ENCODE data around the gene ATF7IP. TPM values are rescaled to one million over a fixed set of nuclear protein-coding genes. Genes with fewer than 3 reads are reported as not detected.

The ATF7IP gene
- total RNA-seq, 1 experiment from 2014 or later, result 17.6 TPM

DNA sequence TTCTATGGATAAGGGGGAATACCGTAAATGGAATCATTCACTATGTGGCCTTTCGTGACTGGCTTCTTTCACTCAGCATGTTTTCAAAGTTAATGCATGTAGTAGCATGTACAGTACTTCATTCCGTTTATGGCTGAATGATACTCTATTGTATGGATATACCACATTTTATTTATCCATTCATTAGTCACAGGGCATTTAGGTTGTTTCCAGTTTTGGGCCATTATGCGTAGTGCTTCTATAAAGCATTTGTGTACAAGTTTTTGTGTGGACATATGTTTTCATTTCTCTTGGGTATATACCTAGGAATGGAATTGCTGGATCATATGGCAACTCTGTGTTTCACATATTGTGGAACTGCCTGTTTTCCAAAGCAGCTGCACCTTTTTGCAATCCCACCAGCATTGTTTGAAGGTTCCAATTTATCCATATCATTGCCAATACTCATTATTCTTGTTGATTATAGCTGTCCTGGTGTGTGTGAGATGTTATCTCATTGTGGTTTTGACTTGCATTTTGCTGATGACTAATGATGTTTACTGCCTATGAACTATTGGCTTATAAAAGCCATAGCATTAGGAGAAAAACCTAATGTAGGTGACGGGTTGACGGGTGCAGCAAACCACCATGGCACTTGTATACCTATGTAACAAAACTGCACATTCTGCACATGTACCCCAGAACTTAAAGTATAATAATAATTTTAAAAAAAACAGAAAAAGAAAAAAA lies 45.5 kb downstream of the ATF7IP start:
- H3K36me3 ChIP-seq, result no peaks in the 10 kb centered on the region
- H3K27me3 ChIP-seq (replicated peaks), result no peaks in the 10 kb centered on the region
- no peaks in the 10 kb centered on the region for H3K4me1 ChIP-seq (replicated peaks)
- no peak overlapping the region for H3K27ac ChIP-seq
- no peak for DNase-seq (ENCODE audit: low read depth in 1 of 2, low spot score in 2 of 2)
- no peak overlapping the region for H3K4me3 ChIP-seq
- H3K9me3 ChIP-seq (replicated peaks), result peaks cover 3% of the 10 kb centered on the region; the same call in 1 of the 2 replicates

DNA sequence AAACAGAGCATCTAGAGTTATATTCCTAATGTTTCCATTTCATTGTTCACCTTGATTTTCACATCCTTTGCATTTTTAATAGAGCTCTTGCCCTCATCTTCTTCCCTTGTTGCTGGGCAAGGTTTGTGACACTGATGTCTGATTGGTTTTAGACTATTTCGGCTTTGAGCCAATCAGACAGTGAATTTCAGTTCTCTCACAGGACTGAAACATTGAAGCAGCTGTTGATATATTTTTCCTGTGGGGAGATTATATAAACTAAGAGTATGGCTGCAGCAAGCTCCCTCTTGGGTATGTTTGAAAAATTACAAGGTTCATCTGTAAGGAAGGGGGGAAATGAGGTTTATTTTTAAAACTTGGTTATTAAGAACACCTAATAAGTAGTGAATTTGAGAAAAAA lies 51.2 kb downstream of the ATF7IP start:
- H3K9me3 ChIP-seq (replicated peaks), result peaks cover 2% of the 10 kb centered on the region; the same call in 1 of the 2 replicates
- no peaks in the 10 kb centered on the region for H3K27me3 ChIP-seq (replicated peaks)
- H3K4me1 ChIP-seq (replicated peaks), result 0 out of 2 replicates have a peak, but pooled peaks cover 3% of the 10 kb centered on the region
- DNase-seq (ENCODE audit: low read depth in 1 of 2, low spot score in 2 of 2), result peak in 1 of 2 experiments; percentile 33
- H3K27ac ChIP-seq, result no peak overlapping the region
- no peaks in the 10 kb centered on the region for H3K36me3 ChIP-seq
- no peak overlapping the region for H3K4me3 ChIP-seq

DNA sequence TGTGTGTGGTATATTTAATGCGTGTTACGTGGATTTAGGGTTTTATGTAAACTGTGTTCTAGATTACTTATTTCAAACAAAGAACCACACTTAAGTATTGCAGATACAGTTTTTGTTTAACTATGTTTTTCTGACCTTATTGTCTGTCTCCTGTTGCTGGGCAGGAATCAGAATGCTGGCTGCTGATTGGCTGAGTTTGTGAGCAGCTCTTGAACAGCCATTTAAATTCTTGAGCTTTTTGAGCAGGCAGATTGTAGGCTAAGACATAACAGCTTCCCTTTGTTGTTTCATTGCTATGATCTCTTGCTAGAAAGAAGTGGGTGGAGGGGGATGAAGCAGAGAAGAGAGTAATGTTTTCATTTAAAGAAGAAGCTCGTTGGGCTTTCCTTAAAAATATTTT lies 52.2 kb downstream of the ATF7IP start:
- Histone ChIP-seq H3K27ac (no peak overlapping the region), H3K36me3 (no peaks in the 10 kb centered on the region), H3K4me3 (no peak overlapping the region), H3K4me1 (replicated peaks) (0 out of 2 replicates have a peak, but pooled peaks cover 3% of the 10 kb centered on the region), H3K9me3 (replicated peaks) (peaks cover 5% of the 10 kb centered on the region), H3K27me3 (replicated peaks) (no peaks in the 10 kb centered on the region)
- peak; percentile 42 to 56 for DNase-seq (ENCODE audit: low read depth in 1 of 2, low spot score in 2 of 2)

- Histone ChIP-seq H3K27me3 (replicated peaks) (no peaks in the 10 kb centered on the region), H3K27ac (no peak overlapping the region), H3K9me3 (replicated peaks) (peaks cover 5% of the 10 kb centered on the region), H3K4me3 (no peak overlapping the region), H3K36me3 (no peaks in the 10 kb centered on the region), H3K4me1 (replicated peaks) (0 out of 2 replicates have a peak, but pooled peaks cover 3% of the 10 kb centered on the region)
- no peak for DNase-seq (ENCODE audit: low read depth in 1 of 2, low spot score in 2 of 2)
These were observed 53.0 kb downstream of the ATF7IP start for GRCh38 chr12:14418451-14418890.

GRCh38 chr12:14422516-14423230 lies 57.2 kb downstream of the ATF7IP start:
- no peak for DNase-seq (ENCODE audit: low read depth in 1 of 2, low spot score in 2 of 2)
- Histone ChIP-seq H3K9me3 (replicated peaks) (peaks cover 5% of the 10 kb centered on the region), H3K27ac (no peak overlapping the region), H3K27me3 (replicated peaks) (no peaks in the 10 kb centered on the region), H3K4me1 (replicated peaks) (0 out of 2 replicates have a peak, but pooled peaks cover under 1% of the 10 kb centered on the region), H3K4me3 (no peak overlapping the region), H3K36me3 (peaks cover 10% of the 10 kb centered on the region)

- Histone ChIP-seq H3K4me3 (no peak overlapping the region), H3K4me1 (replicated peaks) (no peaks in the 10 kb centered on the region), H3K27ac (no peak overlapping the region), H3K36me3 (peaks cover 10% of the 10 kb centered on the region), H3K9me3 (replicated peaks) (peaks cover 5% of the 10 kb centered on the region), H3K27me3 (replicated peaks) (no peaks in the 10 kb centered on the region)
- no peak for DNase-seq (ENCODE audit: low read depth in 1 of 2, low spot score in 2 of 2)
These were observed 59.1 kb downstream of the ATF7IP start for GRCh38 chr12:14424545-14424944.

DNA sequence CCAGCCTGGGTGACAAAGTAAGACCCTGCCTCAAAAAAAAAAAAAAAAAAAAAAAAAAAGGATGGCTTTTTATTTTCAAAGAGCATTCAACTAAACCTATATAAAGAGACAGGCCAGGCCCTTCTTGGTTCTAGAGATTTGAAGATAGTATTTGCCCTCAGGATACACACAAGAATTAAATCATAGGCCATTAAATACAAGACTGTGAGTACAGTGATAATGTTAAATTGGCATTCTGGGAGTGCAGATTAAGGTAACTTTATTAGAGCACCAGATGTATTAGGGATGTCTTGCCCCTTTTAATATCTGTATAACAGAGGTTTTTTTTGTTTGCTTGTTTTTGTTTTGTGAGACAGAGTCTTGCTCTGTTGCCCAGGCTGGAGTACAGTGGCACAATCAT lies 61.3 kb downstream of the ATF7IP start:
- no peaks in the 10 kb centered on the region for H3K4me1 ChIP-seq (replicated peaks)
- H3K4me3 ChIP-seq, result no peak overlapping the region
- no peak for DNase-seq (ENCODE audit: low read depth in 1 of 2, low spot score in 2 of 2)
- H3K9me3 ChIP-seq (replicated peaks), result peaks cover 1% of the 10 kb centered on the region
- peaks cover 13% of the 10 kb centered on the region for H3K36me3 ChIP-seq
- H3K27me3 ChIP-seq (replicated peaks), result no peaks in the 10 kb centered on the region
- no peak overlapping the region for H3K27ac ChIP-seq

GRCh38 chr12:14427929-14428328 lies 62.4 kb downstream of the ATF7IP start:
- Histone ChIP-seq H3K4me3 (no peak overlapping the region), H3K4me1 (replicated peaks) (no peaks in the 10 kb centered on the region), H3K36me3 (peaks cover 13% of the 10 kb centered on the region), H3K27ac (no peak overlapping the region), H3K27me3 (replicated peaks) (no peaks in the 10 kb centered on the region), H3K9me3 (replicated peaks) (no peaks in the 10 kb centered on the region; the same call in 1 of the 2 replicates)
- DNase-seq (ENCODE audit: low read depth in 1 of 2, low spot score in 2 of 2), result no peak

GRCh38 chr12:14430394-14430986 lies 65.0 kb downstream of the ATF7IP start:
- Histone ChIP-seq H3K36me3 (peaks cover 3% of the 10 kb centered on the region; the same call in 1 of the 2 replicates), H3K27ac (no peak overlapping the region), H3K9me3 (replicated peaks) (no peaks in the 10 kb centered on the region; the same call in 1 of the 2 replicates), H3K27me3 (replicated peaks) (no peaks in the 10 kb centered on the region), H3K4me3 (no peak overlapping the region), H3K4me1 (replicated peaks) (no peaks in the 10 kb centered on the region)
- DNase-seq (ENCODE audit: low read depth in 1 of 2, low spot score in 2 of 2), result no peak

- no peaks in the 10 kb centered on the region; the same call in 1 of the 2 replicates for H3K9me3 ChIP-seq (replicated peaks)
- H3K36me3 ChIP-seq, result peaks cover 12% of the 10 kb centered on the region
- H3K4me3 ChIP-seq, result no peak overlapping the region
- H3K27me3 ChIP-seq (replicated peaks), result no peaks in the 10 kb centered on the region
- H3K4me1 ChIP-seq (replicated peaks), result no peaks in the 10 kb centered on the region
- no peak for DNase-seq (ENCODE audit: low read depth in 1 of 2, low spot score in 2 of 2)
- H3K27ac ChIP-seq, result no peak overlapping the region
These were observed 66.5 kb downstream of the ATF7IP start for GRCh38 chr12:14431975-14432374.

DNA sequence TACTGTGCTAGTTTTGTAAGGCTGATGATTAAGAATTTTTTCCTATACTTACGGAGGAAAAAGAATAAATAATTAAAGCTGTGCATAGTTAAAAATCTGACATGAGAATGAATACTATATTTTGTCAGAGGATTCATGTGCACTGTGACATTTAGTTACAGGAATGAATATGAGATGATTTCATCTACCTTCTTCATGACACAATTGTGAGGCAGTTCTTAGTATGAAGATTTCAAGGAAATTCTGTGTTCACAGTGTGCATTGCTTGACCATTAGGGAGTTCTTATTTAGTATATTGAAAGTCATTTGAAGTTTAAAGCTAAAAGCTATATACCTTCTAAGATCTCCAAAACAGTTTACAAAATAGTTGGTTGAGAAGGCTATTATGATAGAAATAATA lies 70.1 kb downstream of the ATF7IP start:
- H3K4me3 ChIP-seq, result no peak overlapping the region
- peaks cover 24% of the 10 kb centered on the region for H3K36me3 ChIP-seq
- H3K27ac ChIP-seq, result no peak overlapping the region
- H3K9me3 ChIP-seq (replicated peaks), result no peaks in the 10 kb centered on the region
- no peaks in the 10 kb centered on the region for H3K4me1 ChIP-seq (replicated peaks)
- no peaks in the 10 kb centered on the region for H3K27me3 ChIP-seq (replicated peaks)
- DNase-seq (ENCODE audit: low read depth in 1 of 2, low spot score in 2 of 2), result no peak

GRCh38 chr12:14442221-14442881 lies 76.9 kb downstream of the ATF7IP start:
- DNase-seq (ENCODE audit: low read depth in 1 of 2, low spot score in 2 of 2), result no peak
- H3K9me3 ChIP-seq (replicated peaks), result no peaks in the 10 kb centered on the region
- H3K27ac ChIP-seq, result no peak overlapping the region
- no peaks in the 10 kb centered on the region for H3K27me3 ChIP-seq (replicated peaks)
- peaks cover 19% of the 10 kb centered on the region for H3K36me3 ChIP-seq
- no peaks in the 10 kb centered on the region for H3K4me1 ChIP-seq (replicated peaks)
- no peak overlapping the region for H3K4me3 ChIP-seq

DNA sequence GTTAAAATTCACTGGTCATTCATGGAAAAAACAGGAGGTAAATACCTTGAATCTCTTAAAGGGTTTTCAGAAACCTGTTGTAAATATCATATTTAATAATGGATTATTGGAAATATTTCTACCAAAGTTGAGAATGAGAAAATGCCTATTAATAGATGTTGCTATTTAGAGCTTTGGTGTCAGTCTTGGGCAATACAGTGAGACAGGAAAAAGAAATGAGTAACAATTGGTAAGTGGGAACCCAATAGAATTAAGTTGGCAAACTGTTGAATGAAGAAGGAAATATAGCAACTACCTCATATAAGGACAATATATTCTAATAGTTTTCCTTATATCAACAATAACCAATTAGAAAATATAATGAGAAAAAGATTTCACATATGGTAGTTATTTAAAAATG lies 78.0 kb downstream of the ATF7IP start:
- Histone ChIP-seq H3K4me3 (no peak overlapping the region), H3K4me1 (replicated peaks) (no peaks in the 10 kb centered on the region), H3K9me3 (replicated peaks) (no peaks in the 10 kb centered on the region), H3K27me3 (replicated peaks) (no peaks in the 10 kb centered on the region), H3K27ac (no peak overlapping the region), H3K36me3 (peaks cover 15% of the 10 kb centered on the region)
- no peak for DNase-seq (ENCODE audit: low read depth in 1 of 2, low spot score in 2 of 2)
